H1 (cell line): Measurements from ENCODE around the gene S100A4. TPM values are rescaled to one million over a fixed set of nuclear protein-coding genes. Genes with fewer than 3 reads are reported as not detected.

Experiments
- CTCF ChIA-PET: fragments of 300-600 bp; sonication (Branson Sonifier 250); formaldehyde crosslinking; loops from one replicate; lab custom pipeline; 2021; ENCODE audit not compliant: partially characterized antibody; lab: Charles Lee
- POLR2A ChIA-PET: fragments of 300-600 bp; sonication (Branson Sonifier 250); formaldehyde crosslinking; loops from one replicate; lab custom pipeline; 2021; ENCODE audit warnings: inconsistent platforms; ENCODE audit not compliant: partially characterized antibody; lab: Charles Lee
- DNase-seq, 2 experiments: peaks; one replicate each; pipeline versions ENCODE4 v3.0.0 to v3.0.0-alpha.2; 2010 to 2022; ENCODE audit warnings: low spot score in 2 of 2, low read depth in 1 of 2, mixed read lengths in 1 of 2
- FAIRE-seq: peaks from 2 replicates; lab custom pipeline; 2011; peaks lifted over from hg19 to GRCh38; lab: Jason Lieb, UNC
- H2AFZ ChIP-seq: 2 replicates; pipeline ENCODE4 v1.8.1; 2012; ENCODE audit warnings: low read length, inconsistent platforms
- H2AK5ac ChIP-seq: 2 replicates; pipeline ENCODE4 v1.6.1; 2013; ENCODE audit warnings: low read depth, low read length
- H2BK120ac ChIP-seq: replicated peaks from 2 replicates; pipeline ENCODE3; 2013; ENCODE audit warnings: low read depth, low read length, inconsistent platforms
- H2BK12ac ChIP-seq: 2 replicates; pipeline ENCODE4 v1.6.1; 2013; ENCODE audit warnings: low read depth, low read length
- H2BK15ac ChIP-seq: 2 replicates; pipeline ENCODE4 v1.6.1; 2013; ENCODE audit warnings: low read length
- H2BK20ac ChIP-seq: 2 replicates; pipeline ENCODE4 v1.6.1; 2013; ENCODE audit warnings: low read length
- H2BK5ac ChIP-seq: 2 replicates; pipeline ENCODE4 v1.6.1; 2013; ENCODE audit warnings: low read depth, low read length
- H3K14ac ChIP-seq: 2 replicates; pipeline ENCODE4 v1.6.1; 2013; ENCODE audit warnings: inconsistent platforms; ENCODE audit not compliant: insufficient read length
- H3K18ac ChIP-seq: 2 replicates; pipeline ENCODE4 v1.6.1; 2013; ENCODE audit warnings: low read length; ENCODE audit errors: extremely low read depth
- H3K23ac ChIP-seq: 2 replicates; pipeline ENCODE4 v1.6.1; 2013; ENCODE audit warnings: inconsistent platforms; ENCODE audit not compliant: insufficient read length
- H3K23me2 ChIP-seq: 2 replicates; pipeline ENCODE4 v1.6.1; 2013; ENCODE audit warnings: low read depth, low read length
- H3K27ac ChIP-seq: 2 replicates; pipeline ENCODE4 v1.6.1; 2011; ENCODE audit warnings: low read depth, low read length, inconsistent platforms
- H3K27me3 ChIP-seq, 4 experiments: replicated peaks in 1 of 4; 1 replicate in 1 of 4; 2 replicates in 3 of 4; pipeline versions ENCODE4 v1.6.1 to v1.8.1; 2011 to 2013; ENCODE audit warnings: low read length in 3 of 4, mild to moderate bottlenecking in 3 of 4, inconsistent platforms in 2 of 4, mixed read lengths in 2 of 4, moderate library complexity in 1 of 4; ENCODE audit not compliant: control insufficient read depth in 3 of 4, insufficient read depth in 3 of 4; ENCODE audit errors: extremely low read depth in 1 of 4
- H3K36me3 ChIP-seq, 4 experiments: 2 replicates each; pipeline versions ENCODE4 v1.6.1 to v1.8.1; 2011 to 2013; ENCODE audit warnings: mild to moderate bottlenecking in 4 of 4, low read length in 3 of 4, moderate library complexity in 2 of 4, control low read depth in 1 of 4, inconsistent platforms in 1 of 4; ENCODE audit not compliant: insufficient read depth in 4 of 4, control insufficient read depth in 2 of 4
- H3K4ac ChIP-seq: replicated peaks from 2 replicates; pipeline ENCODE3; 2013; ENCODE audit warnings: low read length, low read depth, mixed read lengths, inconsistent platforms; ENCODE audit not compliant: insufficient read length
- H3K4me1 ChIP-seq, 4 experiments: replicated peaks in 1 of 4; 1 replicate in 1 of 4; 2 replicates in 3 of 4; pipeline versions ENCODE4 v1.6.1 to v1.8.1; 2011 to 2013; ENCODE audit warnings: low read length in 3 of 4, inconsistent platforms in 2 of 4, mixed read lengths in 1 of 4; ENCODE audit not compliant: insufficient read depth in 4 of 4, control insufficient read depth in 3 of 4
- H3K4me2 ChIP-seq, 2 experiments: 2 replicates each; pipeline versions ENCODE4 v1.6.1 to v1.8.1; 2011 to 2013; ENCODE audit warnings: low read depth in 2 of 2, low read length in 2 of 2, control low read depth in 1 of 2, inconsistent platforms in 1 of 2, mild to moderate bottlenecking in 1 of 2; ENCODE audit not compliant: insufficient read depth in 1 of 2
- H3K4me3 ChIP-seq, 4 experiments: fragments of 200-600, 300-600 bp in 1 of 4; sonication (generic), shearing (Covaris generic), sonication (Bioruptor Twin) in 1 of 4; 2 replicates each; pipeline versions ENCODE4 v1.5.1 to v1.8.1; 2011 to 2016; ENCODE audit warnings: low read length in 4 of 4, low read depth in 3 of 4, control low read depth in 2 of 4, inconsistent platforms in 2 of 4, mild to moderate bottlenecking in 2 of 4, mixed read lengths in 1 of 4, moderate library complexity in 1 of 4; ENCODE audit not compliant: insufficient read depth in 2 of 4; ENCODE audit errors: extremely low read depth in 1 of 4
- H3K56ac ChIP-seq: replicated peaks from 2 replicates; pipeline ENCODE3; 2013; ENCODE audit warnings: low read depth, mild to moderate bottlenecking, mixed read lengths, low read length, inconsistent platforms; ENCODE audit not compliant: insufficient read length
- H3K79me1 ChIP-seq: 2 replicates; pipeline ENCODE4 v1.6.1; 2013; ENCODE audit warnings: low read depth, low read length, control low read depth
- H3K79me2 ChIP-seq, 2 experiments: 2 replicates each; pipeline versions ENCODE4 v1.6.1 to v1.8.1; 2012 to 2013; ENCODE audit warnings: low read length in 2 of 2, mild to moderate bottlenecking in 2 of 2, inconsistent platforms in 1 of 2; ENCODE audit not compliant: insufficient read depth in 2 of 2, control insufficient read depth in 1 of 2
- H3K9ac ChIP-seq, 4 experiments: replicated peaks in 1 of 4; 1 replicate in 1 of 4; 2 replicates in 3 of 4; pipeline versions ENCODE4 v1.6.1 to v1.8.1; 2011 to 2013; ENCODE audit warnings: low read depth in 3 of 4, low read length in 3 of 4, control low read depth in 2 of 4, mild to moderate bottlenecking in 2 of 4, moderate library complexity in 2 of 4, inconsistent platforms in 1 of 4; ENCODE audit errors: extremely low read depth in 1 of 4
- H3K9me3 ChIP-seq, 2 experiments: 2 replicates each; pipeline versions ENCODE4 v1.6.1 to v1.8.1; 2012 to 2013; ENCODE audit warnings: mild to moderate bottlenecking in 2 of 2, moderate library complexity in 2 of 2, control low read depth in 1 of 2, inconsistent platforms in 1 of 2, low read depth in 1 of 2, low read length in 1 of 2, mixed read lengths in 1 of 2; ENCODE audit not compliant: insufficient read depth in 2 of 2
- H4K20me1 ChIP-seq, 2 experiments: replicated peaks in 1 of 2; 2 replicates each; pipeline versions ENCODE3 to v1.8.1; 2011 to 2013; ENCODE audit warnings: inconsistent platforms in 2 of 2, low read length in 2 of 2, mild to moderate bottlenecking in 1 of 2; ENCODE audit not compliant: insufficient read depth in 2 of 2, control insufficient read depth in 1 of 2
- H4K5ac ChIP-seq: 2 replicates; pipeline ENCODE4 v1.6.1; 2013; ENCODE audit warnings: low read length, low read depth, mixed read lengths, inconsistent platforms; ENCODE audit not compliant: insufficient read length
- H4K8ac ChIP-seq: 2 replicates; pipeline ENCODE4 v1.8.0; 2013; ENCODE audit warnings: mild to moderate bottlenecking, moderate library complexity, low read length, inconsistent platforms; ENCODE audit not compliant: insufficient read depth; ENCODE audit errors: extremely low read depth
- H4K91ac ChIP-seq: replicated peaks from 2 replicates; pipeline ENCODE3; 2013; ENCODE audit warnings: low read length, mixed read lengths, inconsistent platforms; ENCODE audit not compliant: insufficient read length
- ATF2 ChIP-seq: IDR thresholded peaks from 2 replicates; pipeline ENCODE4 v1.6.1; 2012; ENCODE audit warnings: low read length, inconsistent platforms
- CBX5 ChIP-seq: fragments of 300-800, 300-1000 bp; sonication (generic); IDR thresholded peaks from 2 replicates; pipeline ENCODE4 v1.7.1; 2016; ENCODE audit warnings: antibody characterized with exemption, low read length, low read depth
- CBX8 ChIP-seq: fragments of 300-800, 300-1000 bp; sonication (generic); IDR thresholded peaks from 2 replicates; pipeline ENCODE4 v1.7.1; 2016; ENCODE audit warnings: low read depth, low read length, borderline replicate concordance
- KDM4A ChIP-seq: IDR thresholded peaks from one replicate; pipeline ENCODE4 v1.7.1; 2012; ENCODE audit warnings: low read depth, mild to moderate bottlenecking, moderate library complexity, low read length, inconsistent platforms; ENCODE audit not compliant: severe bottlenecking
- NRF1 ChIP-seq: IDR thresholded peaks from 2 replicates; pipeline ENCODE4 v1.6.1; 2011; ENCODE audit warnings: mild to moderate bottlenecking, low read depth, low read length, improper control_type of control experiment
- POLR2AphosphoS5 ChIP-seq: IDR thresholded peaks from 2 replicates; pipeline ENCODE4 v1.6.1; 2011; ENCODE audit warnings: low read depth, low read length
- RBBP5 ChIP-seq: IDR thresholded peaks from 2 replicates; pipeline ENCODE4 v1.7.1; 2012; ENCODE audit warnings: low read depth, mild to moderate bottlenecking, inconsistent platforms, low read length, moderate library complexity, borderline replicate concordance
- SIN3A ChIP-seq, 2 experiments: IDR thresholded peaks in 1 of 2; conservative IDR thresholded peaks in 1 of 2; 2 replicates each; pipeline ENCODE4 v1.6.1; 2011 to 2012; ENCODE audit warnings: low read length in 2 of 2, improper control_type of control experiment in 1 of 2, low read depth in 1 of 2, mild to moderate bottlenecking in 1 of 2
- TBP ChIP-seq: IDR thresholded peaks from 2 replicates; pipeline ENCODE4 v1.6.1; 2011; ENCODE audit warnings: low read depth, low read length, improper control_type of control experiment
- WGBS, 2 experiments: shearing (Covaris generic) in 1 of 2; methylation state at CpG; one replicate each; pipeline versions ENCODE4 v1.1.6 to v1.1.7; 2013 to 2015; ENCODE audit warnings: low lambda C conversion rate in 2 of 2, mixed read lengths in 2 of 2, inconsistent platforms in 1 of 2, low coverage in 1 of 2, missing lambda C conversion rate in 1 of 2; ENCODE audit not compliant: insufficient replicate concordance in 2 of 2, insufficient coverage in 1 of 2, insufficient read length in 1 of 2; ENCODE audit errors: extremely low coverage in 1 of 2, missing lambda C conversion rate in 1 of 2; 5-methylcytosine and 5-hydroxymethylcytosine counted together
- polyA plus RNA-seq, 7 experiments: library from polyadenylated mRNA; depleted of rRNA in 3 of 7; stranded (reverse) in 5 of 7; unstranded in 2 of 7; fragments of >200 nt in 5 of 7; fragments of 200-250 nt in 2 of 7; gene quantifications; 1 replicate in 5 of 7; 2 replicates in 1 of 7; 4 replicates in 1 of 7; pipeline versions ENCODE4 v1.2.1 to v1.2.3, GENCODE V29; 2011 to 2013; ENCODE audit warnings: missing spikeins in 2 of 7, mixed read lengths in 2 of 7
- total RNA-seq: library from RNA; stranded (reverse); fragmentation: NEBNext Ultra II Directional; extraction: Animal tissue kit (Norgen Biotek cat#: 25700); gene quantifications from 2 replicates; pipeline ENCODE4 v1.2.1, GENCODE V29; 2021

S100A4 gene
- total and polyA plus RNA-seq, 2 of the 8 experiments (the other 6 are each of a cell fraction or from before 2014, with no cell fraction given) = 36.3 to 85.4 TPM

- no peak for FAIRE-seq
- H3K4ac ChIP-seq = no peak overlapping the region
- H2BK5ac ChIP-seq = no peak overlapping the region
- WGBS, 2 experiments = 80% methylated on average over 4 of the region's 4 CpGs; no CpG with 5 or more reads in 1 of the 2 experiments
- H2AFZ ChIP-seq = no peak overlapping the region
- no peak for DNase-seq
- H4K5ac ChIP-seq = no peak overlapping the region
- H3K4me2 ChIP-seq = no peak overlapping the region
- no peak overlapping the region for H3K9ac ChIP-seq
- peaks cover 0 to 3% (median 0%) of the 10 kb centered on the region in 4 experiments; a peak in 2 of 7 replicates for H3K4me1 ChIP-seq
- H3K4me3 ChIP-seq = no peak overlapping the region
- no peak overlapping the region for H2BK15ac ChIP-seq
- peaks cover 0 to 10% of the 10 kb centered on the region in 2 experiments; a peak in 1 of 4 replicates for H3K9me3 ChIP-seq
- no peak overlapping the region for H3K56ac ChIP-seq
- no peak overlapping the region for H2BK20ac ChIP-seq
- H3K79me2 ChIP-seq = no peaks in the 10 kb centered on the region
- no peak overlapping the region for H2AK5ac ChIP-seq
- no peak overlapping the region for H4K91ac ChIP-seq
- CTCF ChIA-PET = interaction anchor here (0.6 to 4.2 kb wide), 12 partner anchors 8 to 223 kb away, joined by 3 to 64 read pairs (median 6); partner anchors contain the start of genes S100A1, S100A13, S100A14 and S100A16
- no peak overlapping the region for H3K14ac ChIP-seq
- H3K27ac ChIP-seq = no peak overlapping the region
- POLR2A ChIA-PET = interaction anchor here (1.1 to 3.6 kb wide), 3 partner anchors 9 to 50 kb away, joined by 4 to 20 read pairs (median 5); partner anchors contain the start of genes S100A13 and S100A16
- H4K20me1 ChIP-seq = no peaks in the 10 kb centered on the region
- H3K23ac ChIP-seq = no peak overlapping the region
- H4K8ac ChIP-seq = no peak overlapping the region
- H3K18ac ChIP-seq = no peak overlapping the region
- H3K27me3 ChIP-seq = no peaks in the 10 kb centered on the region
- H3K23me2 ChIP-seq = no peaks in the 10 kb centered on the region; the same call in 1 of the 2 replicates
- H3K79me1 ChIP-seq = no peaks in the 10 kb centered on the region
- H2BK120ac ChIP-seq = no peak overlapping the region
- H3K36me3 ChIP-seq = no peaks in the 10 kb centered on the region
- H2BK12ac ChIP-seq = no peak overlapping the region
- no peak for TF ChIP-seq KDM4A
- no peak for TF ChIP-seq CBX8
- no peak for TF ChIP-seq RBBP5
- no peak for TF ChIP-seq CBX5
- no peak for TF ChIP-seq POLR2AphosphoS5
- no peak for TF ChIP-seq SIN3A (conservative IDR thresholded peaks at IDR 0.05 in 1 of 2, IDR thresholded peaks at IDR 0.05 in 1 of 2; ENCODE audit: low read depth in 1 of 2, low read length in 2 of 2)
- no peak for TF ChIP-seq TBP
- no peak for TF ChIP-seq NRF1
- TF ChIP-seq ATF2 = no peak
Measured at GRCh38 chr1:153577138-153577537, 31.5 kb upstream of the S100A4 start.
